ENCODE data around the gene TMEM235. TPM values are rescaled to one million over a fixed set of nuclear protein-coding genes. Genes with fewer than 3 reads are reported as not detected.

Gene TMEM235
- total and polyA plus RNA-seq, 2 donors (not counting 3 experiments of a cell fraction or from before 2014, with no cell fraction given): 0.04 to 0.38 TPM

GRCh38 chr17:78200451-78200850 is 31.0 kb upstream of the TMEM235 start:
- no peak for TF ChIP-seq EZH2 (IDR thresholded peaks at IDR 0.05; ENCODE audit: borderline replicate concordance, low read depth, low read length, severe bottlenecking)
- TF ChIP-seq FOS (IDR thresholded peaks at IDR 0.05; ENCODE audit: borderline replicate concordance, insufficient read depth, low read length): no peak
- TF ChIP-seq JUN (IDR thresholded peaks at IDR 0.05; ENCODE audit: borderline replicate concordance, insufficient read depth, insufficient read length, low read depth): no peak
- TF ChIP-seq MYC (IDR thresholded peaks at IDR 0.05; ENCODE audit: low read depth, low read length): no peak
- TF ChIP-seq GATA2 (IDR thresholded peaks at IDR 0.05; ENCODE audit: insufficient read depth, insufficient read length, low read depth, low read length): no peak
- TF ChIP-seq, protein P1, sequence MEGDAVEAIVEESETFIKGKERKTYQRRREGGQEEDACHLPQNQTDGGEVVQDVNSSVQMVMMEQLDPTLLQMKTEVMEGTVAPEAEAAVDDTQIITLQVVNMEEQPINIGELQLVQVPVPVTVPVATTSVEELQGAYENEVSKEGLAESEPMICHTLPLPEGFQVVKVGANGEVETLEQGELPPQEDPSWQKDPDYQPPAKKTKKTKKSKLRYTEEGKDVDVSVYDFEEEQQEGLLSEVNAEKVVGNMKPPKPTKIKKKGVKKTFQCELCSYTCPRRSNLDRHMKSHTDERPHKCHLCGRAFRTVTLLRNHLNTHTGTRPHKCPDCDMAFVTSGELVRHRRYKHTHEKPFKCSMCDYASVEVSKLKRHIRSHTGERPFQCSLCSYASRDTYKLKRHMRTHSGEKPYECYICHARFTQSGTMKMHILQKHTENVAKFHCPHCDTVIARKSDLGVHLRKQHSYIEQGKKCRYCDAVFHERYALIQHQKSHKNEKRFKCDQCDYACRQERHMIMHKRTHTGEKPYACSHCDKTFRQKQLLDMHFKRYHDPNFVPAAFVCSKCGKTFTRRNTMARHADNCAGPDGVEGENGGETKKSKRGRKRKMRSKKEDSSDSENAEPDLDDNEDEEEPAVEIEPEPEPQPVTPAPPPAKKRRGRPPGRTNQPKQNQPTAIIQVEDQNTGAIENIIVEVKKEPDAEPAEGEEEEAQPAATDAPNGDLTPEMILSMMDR (IDR thresholded peaks at IDR 0.05; ENCODE audit: extremely low read depth in 1 of 2, insufficient read depth in 1 of 2, low read depth in 1 of 2, low read length in 2 of 2): no peak
- no peak for TF ChIP-seq POLR2AphosphoS5 (IDR thresholded peaks at IDR 0.05; ENCODE audit: insufficient read depth, low read depth, low read length)
- TF ChIP-seq POLR2A (IDR thresholded peaks at IDR 0.05; ENCODE audit: low read depth, low read length): no peak
- no peak for TF ChIP-seq MAX (IDR thresholded peaks at IDR 0.05; ENCODE audit: insufficient read depth, insufficient read length)
- CTCF ChIA-PET: interaction anchor here (1.1 kb wide), 1 partner anchor 24 kb away, joined by 3 read pairs; no protein-coding TSS in a partner anchor

More at GRCh38 chr17:78200451-78200850, 31.0 kb upstream of the TMEM235 start:
- intact Hi-C loops (cut with micrococcal nuclease): no loop called here
- H3K4me2 ChIP-seq (ENCODE audit: insufficient read depth, low read length): no peak overlapping the region
- DNase-seq (ENCODE audit: low read depth, low spot score) (no peak), FAIRE-seq (no peak)
- BruUV-seq (replicated peaks): no TSS peak
- no peaks in the 10 kb centered on the region for H3K9me1 ChIP-seq (replicated peaks; ENCODE audit: control insufficient read depth, extremely low read depth, insufficient read depth, low read length)
- dilution Hi-C loops (cut with MboI; ENCODE audit: extremely low pct_ligation_motif_present, low sequenced_read_pairs): no loop called here
- peaks cover 0 to 20% of the 10 kb centered on the region in 2 experiments for H3K36me3 ChIP-seq (ENCODE audit: control insufficient read depth in 2 of 2, extremely low read depth in 1 of 2, insufficient read depth in 2 of 2, low read length in 2 of 2)
- H3K9ac ChIP-seq (replicated peaks; ENCODE audit: extremely low read depth, insufficient read depth, low read length): no peak overlapping the region
- peaks cover 5% of the 10 kb centered on the region for H3K4me1 ChIP-seq (ENCODE audit: control insufficient read depth, extremely low read depth, insufficient read depth, low read length)
- no peaks in the 10 kb centered on the region for H4K20me1 ChIP-seq (replicated peaks; ENCODE audit: control insufficient read depth, extremely low read depth, insufficient read depth, low read length)
- H3K4me3 ChIP-seq (replicated peaks in 1 of 3; ENCODE audit: insufficient read depth in 1 of 3, low read depth in 1 of 3, low read length in 3 of 3): no peak overlapping the region
- no peaks in the 10 kb centered on the region for H3K9me3 ChIP-seq (replicated peaks; ENCODE audit: control insufficient read depth, insufficient read depth, low read length)
- H2AFZ ChIP-seq (ENCODE audit: low read depth, low read length): no peak overlapping the region
- POLR2A ChIA-PET: interaction anchor here (0.7 kb wide), 1 partner anchor 31 kb away, joined by 6 read pairs; no protein-coding TSS in a partner anchor
- no peak overlapping the region for H3K27ac ChIP-seq (ENCODE audit: insufficient read depth, low read depth, low read length)
- H3K27me3 ChIP-seq (ENCODE audit: control insufficient read depth in 2 of 2, insufficient read depth in 2 of 2, low read length in 2 of 2): no peaks in the 10 kb centered on the region
- H3K79me2 ChIP-seq (ENCODE audit: control insufficient read depth, insufficient read depth, low read length): no peaks in the 10 kb centered on the region
